H1 (cell line): ENCODE results near the gene SLC13A3. TPM values are rescaled to one million over a fixed set of nuclear protein-coding genes. Genes with fewer than 3 reads are reported as not detected.

Experiments used
- CHD7 ChIP-seq: fragments of 300-600 bp; sonication (generic); IDR thresholded peaks from 2 replicates; pipeline ENCODE4 v1.7.1; 2012; ENCODE audit warnings: low read length, moderate library complexity, mild to moderate bottlenecking, inconsistent platforms; ENCODE audit not compliant: insufficient replicate concordance
- NRF1 ChIP-seq: IDR thresholded peaks from 2 replicates; pipeline ENCODE4 v1.6.1; 2011; ENCODE audit warnings: mild to moderate bottlenecking, low read depth, low read length, improper control_type of control experiment
- RAD21 ChIP-seq, 2 experiments: IDR thresholded peaks in 1 of 2; conservative IDR thresholded peaks in 1 of 2; 2 replicates each; pipeline ENCODE4 v1.6.1; 2011; ENCODE audit warnings: low read depth in 2 of 2, low read length in 2 of 2, improper control_type of control experiment in 1 of 2, inconsistent platforms in 1 of 2, mild to moderate bottlenecking in 1 of 2, moderate library complexity in 1 of 2
- polyA plus RNA-seq, 7 experiments: library from polyadenylated mRNA; depleted of rRNA in 3 of 7; stranded (reverse) in 5 of 7; unstranded in 2 of 7; fragments of >200 nt in 5 of 7; fragments of 200-250 nt in 2 of 7; gene quantifications; 1 replicate in 5 of 7; 2 replicates in 1 of 7; 4 replicates in 1 of 7; pipeline versions ENCODE4 v1.2.1 to v1.2.3, GENCODE V29; 2011 to 2013; ENCODE audit warnings: missing spikeins in 2 of 7, mixed read lengths in 2 of 7
- total RNA-seq: library from RNA; stranded (reverse); fragmentation: NEBNext Ultra II Directional; extraction: Animal tissue kit (Norgen Biotek cat#: 25700); gene quantifications from 2 replicates; pipeline ENCODE4 v1.2.1, GENCODE V29; 2021

The SLC13A3 gene
- total and polyA plus RNA-seq, 2 of the 8 experiments (the other 6 are each of a cell fraction or from before 2014, with no cell fraction given) = 9.4 to 12.6 TPM

GRCh38 chr20:46657618-46658017 lies 6.4 kb upstream of the SLC13A3 start (continued):
- TF ChIP-seq CHD7 = no peak
- no peak for TF ChIP-seq RAD21 (IDR thresholded peaks at IDR 0.05 in 1 of 2, conservative IDR thresholded peaks at IDR 0.05 in 1 of 2; ENCODE audit: low read depth in 2 of 2, low read length in 2 of 2)
- no peak for TF ChIP-seq NRF1
